Gastroesophageal sphincter (tissue), 3 donors: Measurements from ENCODE around the gene PTPN1.

Source experiments
- CTCF ChIP-seq, 4 experiments: fragments of 200-600 bp in 2 of 4; fragments of 450-650 bp in 2 of 4; sonication (generic) in 1 of 4; IDR thresholded peaks; one replicate each; pipeline ENCODE4 v1.5.1; 2017 to 2019; ENCODE audit warnings: antibody characterized with exemption in 4 of 4, mild to moderate bottlenecking in 2 of 4, moderate library complexity in 2 of 4
- EP300 ChIP-seq: sonication (generic); formaldehyde crosslinking; IDR thresholded peaks from one replicate; pipeline ENCODE4 v1.6.1; 2017; ENCODE audit warnings: antibody characterized with exemption, mild to moderate bottlenecking
- POLR2A ChIP-seq, 2 donors: fragments of 450-650 bp; IDR thresholded peaks; one replicate each; pipeline ENCODE4 v1.6.1; 2017; ENCODE audit warnings: antibody characterized with exemption in 2 of 2, mild to moderate bottlenecking in 2 of 2, moderate library complexity in 1 of 2

- no peak for TF ChIP-seq EP300
- no peak for TF ChIP-seq POLR2A (IDR thresholded peaks at IDR 0.05)
- no peak for TF ChIP-seq CTCF (IDR thresholded peaks at IDR 0.05)
These were observed 51.3 kb downstream of the PTPN1 start for GRCh38 chr20:50561379-50562078.
